Effector memory CD4-positive, alpha-beta T cell (primary cell): Measurements from ENCODE around the gene HDAC3.

Source experiments
- DNase-seq, 3 donors: peaks; one replicate each; pipeline ENCODE4 v3.0.0-alpha.2; 2020
- H3K27ac ChIP-seq: 2 replicates; pipeline ENCODE4 v1.7.0; 2013; ENCODE audit warnings: mild to moderate bottlenecking, low read length, moderate library complexity; ENCODE audit not compliant: insufficient read depth, poor library complexity, severe bottlenecking
- H3K27me3 ChIP-seq: replicated peaks from 2 replicates; pipeline ENCODE4 v1.7.0; 2013; ENCODE audit warnings: mild to moderate bottlenecking, low read length; ENCODE audit not compliant: insufficient read depth, control insufficient read depth, poor library complexity, severe bottlenecking
- H3K36me3 ChIP-seq: 2 replicates; pipeline ENCODE4 v1.7.0; 2013; ENCODE audit warnings: mild to moderate bottlenecking, low read length, moderate library complexity; ENCODE audit not compliant: control insufficient read depth, insufficient read depth
- H3K4me1 ChIP-seq: 2 replicates; pipeline ENCODE4 v1.7.0; 2013; ENCODE audit warnings: low read length, mild to moderate bottlenecking; ENCODE audit not compliant: control insufficient read depth, insufficient read depth, poor library complexity, severe bottlenecking
- H3K4me3 ChIP-seq: 2 replicates; pipeline ENCODE4 v1.7.0; 2013; ENCODE audit warnings: low read length, low read depth, mild to moderate bottlenecking; ENCODE audit not compliant: insufficient read depth, poor library complexity, severe bottlenecking
- H3K9me3 ChIP-seq: 2 replicates; pipeline ENCODE4 v1.7.0; 2013; ENCODE audit warnings: mild to moderate bottlenecking, low read length, moderate library complexity; ENCODE audit not compliant: control insufficient read depth

HDAC3 gene

GRCh38 chr5:141635646-141636045 is 1.0 kb downstream of the HDAC3 start:
- Histone ChIP-seq H3K36me3 (peaks cover 12% of the 10 kb centered on the region), H3K27me3 (no peaks in the 10 kb centered on the region), H3K27ac (peak overlapping the region; percentile 78), H3K9me3 (no peaks in the 10 kb centered on the region), H3K4me3 (peak overlapping the region; percentile 98), H3K4me1 (peaks cover 28% of the 10 kb centered on the region)
- no peak for DNase-seq

DNA sequence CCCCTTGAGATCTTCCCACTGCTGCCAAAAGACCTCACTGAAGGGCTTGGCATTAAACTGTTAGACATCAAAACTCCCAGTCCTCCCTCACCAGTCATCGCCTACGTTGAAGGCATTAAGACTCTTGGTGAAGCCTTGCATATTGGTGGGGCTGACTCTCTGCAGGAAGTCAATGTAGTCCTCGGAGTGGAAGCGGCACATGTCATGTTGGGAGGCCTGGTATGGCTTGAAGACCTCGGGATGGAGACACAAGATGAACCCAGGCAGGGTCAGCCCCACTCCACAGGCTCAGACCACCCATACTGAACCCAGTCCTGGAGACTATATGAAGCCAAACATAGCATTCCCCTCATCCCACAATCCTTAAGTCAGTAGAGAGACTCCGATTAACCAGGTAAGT is 1.9 kb downstream of the HDAC3 start:
- Histone ChIP-seq H3K36me3 (peaks cover 17% of the 10 kb centered on the region), H3K27ac (no peak overlapping the region), H3K4me3 (no peak overlapping the region)

GRCh38 chr5:141633871-141634561 is 2.6 kb downstream of the HDAC3 start:
- peaks cover 18% of the 10 kb centered on the region for H3K36me3 ChIP-seq
- H3K27ac ChIP-seq: no peak overlapping the region
- H3K27me3 ChIP-seq: no peaks in the 10 kb centered on the region
- DNase-seq: no peak
- no peaks in the 10 kb centered on the region for H3K9me3 ChIP-seq
- peaks cover 28% of the 10 kb centered on the region for H3K4me1 ChIP-seq
- H3K4me3 ChIP-seq: no peak overlapping the region

More for the DNA sequence above, 1.9 kb downstream of the HDAC3 start:
- no peak for DNase-seq
- Histone ChIP-seq H3K4me1 (peaks cover 28% of the 10 kb centered on the region), H3K9me3 (no peaks in the 10 kb centered on the region), H3K27me3 (no peaks in the 10 kb centered on the region)

GRCh38 chr5:141632650-141633049 is 4.0 kb downstream of the HDAC3 start:
- Histone ChIP-seq H3K9me3 (no peaks in the 10 kb centered on the region), H3K4me3 (no peak overlapping the region), H3K27me3 (no peaks in the 10 kb centered on the region), H3K27ac (no peak overlapping the region), H3K4me1 (peaks cover 21% of the 10 kb centered on the region), H3K36me3 (peaks cover 31% of the 10 kb centered on the region)
- DNase-seq: no peak

DNA sequence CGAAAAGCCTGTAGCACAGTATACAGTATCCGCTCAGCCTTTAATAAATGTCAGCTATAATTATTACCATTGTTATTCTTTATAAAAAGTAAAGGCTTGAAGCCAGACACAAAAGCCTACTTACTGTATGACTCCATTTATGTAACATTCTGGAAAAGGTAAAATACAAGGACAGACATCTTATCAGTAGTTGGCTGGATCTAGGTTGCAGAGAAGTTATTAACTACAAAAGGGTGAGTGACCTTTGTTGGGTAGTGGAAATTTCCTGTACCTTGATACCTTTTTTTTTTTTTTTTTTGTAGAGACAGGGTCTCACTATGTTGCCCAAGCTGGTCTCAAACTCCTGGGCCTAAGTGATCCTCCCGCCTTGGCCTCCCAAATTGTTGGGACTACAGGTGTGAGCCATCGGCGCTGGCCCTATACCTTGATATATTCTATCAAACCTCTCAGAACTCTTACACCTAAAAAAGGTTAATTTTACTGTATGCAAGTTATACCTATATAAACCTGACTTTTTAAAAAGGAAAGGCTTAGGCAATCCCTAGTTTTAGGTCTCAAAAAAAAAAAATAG is 6.0 kb downstream of the HDAC3 start:
- Histone ChIP-seq H3K9me3 (no peaks in the 10 kb centered on the region), H3K4me1 (peaks cover 14% of the 10 kb centered on the region), H3K36me3 (peaks cover 44% of the 10 kb centered on the region), H3K27me3 (no peaks in the 10 kb centered on the region), H3K27ac (no peak overlapping the region), H3K4me3 (no peak overlapping the region)
- no peak for DNase-seq

DNA sequence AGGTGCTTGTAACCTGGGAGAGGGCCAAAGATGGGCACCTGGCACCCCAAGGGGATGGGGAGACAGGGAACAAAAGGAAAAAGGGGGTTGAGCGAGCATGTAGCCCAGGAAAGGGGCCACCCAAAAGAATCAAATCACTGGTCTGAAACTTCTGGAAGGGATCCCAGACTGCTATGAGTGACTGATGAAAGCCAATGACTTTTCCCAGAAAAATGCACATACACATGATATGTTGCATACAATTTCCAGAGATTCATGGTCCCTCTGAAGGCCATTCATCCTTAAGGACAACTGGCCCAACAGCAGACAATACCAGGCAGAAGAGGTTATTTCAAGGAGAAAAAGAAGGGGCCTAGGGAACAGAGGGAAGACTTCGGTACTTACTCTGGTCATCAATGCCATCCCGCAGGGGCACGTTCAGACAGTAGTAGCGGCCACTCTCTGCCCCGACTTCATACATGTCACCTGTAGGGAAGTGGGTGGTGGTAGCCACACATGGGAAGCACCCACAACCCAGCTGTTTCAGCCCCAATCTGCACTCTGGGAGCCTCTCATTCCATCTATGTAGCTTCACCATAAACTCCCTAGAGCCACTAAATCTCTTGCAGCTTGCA is 8.4 kb downstream of the HDAC3 start:
- no peak overlapping the region for H3K4me3 ChIP-seq
- H3K27ac ChIP-seq: no peak overlapping the region
- H3K36me3 ChIP-seq: peaks cover 61% of the 10 kb centered on the region
- no peaks in the 10 kb centered on the region for H3K9me3 ChIP-seq
- no peaks in the 10 kb centered on the region for H3K27me3 ChIP-seq
- no peak for DNase-seq
- no peaks in the 10 kb centered on the region for H3K4me1 ChIP-seq

- H3K36me3 ChIP-seq: peaks cover 53% of the 10 kb centered on the region
- H3K27ac ChIP-seq: no peak overlapping the region
- no peaks in the 10 kb centered on the region for H3K27me3 ChIP-seq
- DNase-seq: no peak
- no peaks in the 10 kb centered on the region for H3K9me3 ChIP-seq
- H3K4me1 ChIP-seq: no peaks in the 10 kb centered on the region
- H3K4me3 ChIP-seq: no peak overlapping the region
Observed at GRCh38 chr5:141623611-141624010, 13.0 kb downstream of the HDAC3 start.

- Histone ChIP-seq H3K4me1 (no peaks in the 10 kb centered on the region), H3K27me3 (no peaks in the 10 kb centered on the region), H3K27ac (no peak overlapping the region), H3K36me3 (peaks cover 49% of the 10 kb centered on the region), H3K9me3 (no peaks in the 10 kb centered on the region), H3K4me3 (no peak overlapping the region)
- DNase-seq: no peak
Observed at GRCh38 chr5:141623186-141623585, 13.5 kb downstream of the HDAC3 start.

DNA sequence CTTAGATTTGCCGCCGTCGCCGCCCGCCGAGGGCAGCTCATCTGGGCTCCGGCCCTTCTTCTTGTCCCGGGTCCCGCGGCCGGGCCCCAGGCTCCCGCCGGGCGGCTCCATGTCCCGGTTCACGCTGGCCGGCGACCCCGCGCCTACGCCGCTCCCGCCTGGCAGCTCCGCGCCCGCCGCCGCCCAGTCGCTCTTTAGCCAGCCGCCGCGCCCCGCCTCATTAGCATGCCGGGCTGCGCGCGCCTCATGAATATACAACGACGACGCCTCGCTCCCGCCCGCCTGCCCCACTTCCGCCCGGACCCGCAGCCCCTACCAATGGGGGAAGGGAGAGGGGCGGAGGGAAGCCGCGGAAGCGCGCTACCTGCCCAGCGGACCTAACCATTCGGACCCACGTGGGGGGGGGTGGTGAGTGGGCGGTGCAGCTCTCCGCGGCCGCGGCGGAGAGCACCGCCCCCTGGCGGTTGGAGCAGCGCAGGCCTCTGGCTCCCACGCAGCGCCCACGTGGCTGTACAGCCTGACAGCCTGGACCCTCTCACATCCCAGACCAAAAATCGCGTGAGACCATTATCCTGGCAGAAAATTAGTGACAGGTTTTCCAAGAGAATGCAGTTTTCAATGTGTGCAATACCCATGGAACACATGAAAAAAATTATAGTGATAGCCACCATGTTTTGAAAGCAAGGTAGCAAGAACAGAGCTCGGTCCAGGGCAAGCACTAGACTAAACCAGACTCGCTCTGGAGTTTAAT is 17.7 kb downstream of the HDAC3 start, which contains the start of gene DIAPH1:
Gene DIAPH1, minus strand, starts transcription at position 197 of the 751 bp plus-strand sequence. Its CDS starts 86 bp downstream, at position 111.
- no peaks in the 10 kb centered on the region for H3K9me3 ChIP-seq
- peaks cover 18% of the 10 kb centered on the region for H3K36me3 ChIP-seq
- DNase-seq: peak; percentile 96 to 97 (median 97)
- H3K4me3 ChIP-seq: peak within 1 kb of the TSS; percentile 95
- peak within 1 kb of the TSS; percentile 90 for H3K27ac ChIP-seq
- H3K4me1 ChIP-seq: peaks cover 17% of the 10 kb centered on the region
- no peaks in the 10 kb centered on the region for H3K27me3 ChIP-seq
